Stimulated activated CD8-positive, alpha-beta memory T cell treated with anti-CD3 and anti-CD28 coated beads, Interleukin-4, amount 100 ng/mL, for 4 hours (primary cell): ENCODE data around the gene E2F2.
"Not testable (repeated sequence)": the region's sequence is repeated elsewhere in the genome, so short reads cannot be mapped to it uniquely, and the experiment has no call there.

Experiments
- DNase-seq, 2 donors: peaks; one replicate each; pipeline ENCODE4 v3.0.0-alpha.2; 2020; ENCODE audit warnings: low read depth in 2 of 2, low spot score in 1 of 2

The E2F2 gene

DNA sequence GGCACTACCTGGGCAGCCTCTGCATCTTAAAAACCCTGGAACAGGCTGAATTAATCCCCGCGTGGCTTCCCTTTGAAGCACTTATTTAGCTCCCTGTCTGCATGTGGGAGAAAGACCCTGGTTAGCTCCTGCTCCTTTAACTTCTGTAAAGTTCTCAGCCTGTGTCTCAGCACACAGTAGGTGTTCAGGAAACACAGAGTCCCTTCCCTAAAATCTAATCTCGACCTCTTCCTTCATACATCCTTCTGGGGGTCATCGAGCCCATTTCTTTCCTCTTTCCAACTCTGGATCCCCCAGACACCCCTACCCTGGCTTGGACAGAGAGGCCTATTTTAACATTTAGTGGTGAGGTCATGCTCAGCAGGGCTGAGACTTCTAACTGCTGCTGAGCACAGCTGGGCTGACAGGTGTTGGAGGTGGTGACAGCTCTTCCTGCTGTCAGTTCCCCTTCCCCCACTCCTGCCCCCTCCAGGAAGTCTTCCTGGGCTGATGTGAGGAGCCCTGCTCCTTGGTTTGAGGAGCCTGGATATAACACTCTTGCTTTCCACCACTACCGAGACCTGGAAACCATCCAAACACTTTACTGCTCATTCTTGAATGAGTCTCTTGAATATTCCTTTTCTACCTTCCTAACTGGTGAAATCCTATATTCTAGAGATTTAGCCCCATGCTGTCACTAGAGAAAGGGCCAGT is 5.3 kb downstream of the E2F2 start:
- DNase-seq = no peak

DNA sequence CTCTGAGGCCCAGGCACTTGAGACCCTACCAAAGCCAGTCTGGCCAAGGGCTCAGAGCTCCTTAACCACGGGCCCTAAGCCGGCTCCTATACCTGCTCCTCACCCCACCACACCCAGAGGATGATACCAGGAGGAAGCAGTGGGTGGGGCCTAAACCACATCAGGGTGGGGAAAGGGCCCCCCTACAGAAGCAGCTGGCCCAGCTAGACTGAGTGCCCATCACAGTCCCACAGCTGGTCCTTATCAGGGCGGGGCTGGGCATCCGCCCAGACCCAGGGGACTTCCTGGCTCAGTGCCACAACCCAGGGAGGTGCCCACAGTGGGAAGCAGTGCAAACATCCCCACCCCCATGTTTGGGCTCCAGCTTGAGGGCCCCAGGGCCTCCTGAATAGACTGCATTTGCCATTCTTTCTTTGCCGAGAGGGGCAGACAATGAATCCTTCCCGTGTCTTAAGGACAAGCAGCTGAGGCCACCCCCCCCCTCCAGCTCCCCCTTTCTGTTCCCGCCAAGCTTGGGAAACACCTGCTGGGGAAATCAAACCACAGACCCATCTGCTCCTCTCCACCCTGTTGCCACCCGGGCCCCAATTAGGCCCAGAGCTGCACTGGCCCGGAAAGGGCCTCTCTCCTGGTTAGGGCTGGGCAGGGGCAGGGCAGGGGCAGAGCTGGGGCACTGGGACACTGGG is 6.2 kb downstream of the E2F2 start:
- no peak for DNase-seq

DNA sequence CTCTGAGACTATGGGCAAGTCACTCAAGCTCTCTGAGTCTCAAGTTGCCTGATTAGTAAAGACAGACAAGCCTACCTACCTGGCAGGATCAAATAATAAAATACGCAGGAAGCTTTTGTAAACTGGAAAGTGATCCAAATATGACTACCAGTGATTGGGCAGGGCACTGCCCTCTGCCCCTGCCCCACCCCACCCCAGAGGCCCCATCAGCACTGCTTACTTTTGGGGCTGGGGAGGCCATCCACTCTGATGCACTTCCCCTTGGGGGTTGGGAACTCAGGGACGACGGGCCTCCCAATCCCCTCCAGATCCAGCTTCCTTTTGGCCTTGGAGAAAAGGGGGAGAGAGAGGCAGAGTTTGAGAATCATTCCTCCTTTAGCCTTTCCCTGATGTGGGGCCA is 6.9 kb downstream of the E2F2 start:
- no peak for DNase-seq

DNA sequence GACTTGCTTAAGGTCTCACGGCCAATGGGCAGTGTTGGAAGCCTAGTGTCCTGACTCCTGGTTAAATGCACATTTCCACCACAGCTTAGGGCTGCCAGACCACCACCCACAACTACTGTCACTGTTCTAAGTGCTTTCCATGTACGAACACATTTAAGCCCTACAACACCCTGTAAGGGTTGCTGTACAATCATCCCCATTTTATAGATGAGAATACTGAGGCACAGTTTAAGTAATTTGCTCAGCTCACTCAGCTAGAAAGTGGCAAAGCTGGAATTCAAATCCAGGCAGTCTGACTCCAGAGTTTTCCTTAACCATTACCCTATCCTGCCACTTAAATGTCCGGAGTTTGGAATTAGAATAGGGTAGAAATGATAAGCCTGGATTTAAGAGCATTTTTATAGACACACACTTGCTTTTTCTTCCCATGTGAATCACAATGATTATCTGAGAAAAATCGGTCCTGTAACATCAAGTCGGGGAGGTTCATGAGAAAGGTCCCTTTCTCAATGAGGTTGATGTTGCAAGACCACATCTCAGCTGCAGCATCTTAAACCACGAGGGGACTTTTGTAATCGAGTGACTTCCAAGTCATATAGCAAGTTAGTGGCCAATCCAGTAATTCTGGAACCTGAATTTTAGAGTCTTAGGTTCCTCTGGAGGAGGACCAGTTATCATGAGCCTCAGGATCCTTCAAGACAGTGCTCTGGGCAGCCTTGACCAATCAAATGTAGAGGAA is 8.6 kb downstream of the E2F2 start:
- no peak for DNase-seq

DNA sequence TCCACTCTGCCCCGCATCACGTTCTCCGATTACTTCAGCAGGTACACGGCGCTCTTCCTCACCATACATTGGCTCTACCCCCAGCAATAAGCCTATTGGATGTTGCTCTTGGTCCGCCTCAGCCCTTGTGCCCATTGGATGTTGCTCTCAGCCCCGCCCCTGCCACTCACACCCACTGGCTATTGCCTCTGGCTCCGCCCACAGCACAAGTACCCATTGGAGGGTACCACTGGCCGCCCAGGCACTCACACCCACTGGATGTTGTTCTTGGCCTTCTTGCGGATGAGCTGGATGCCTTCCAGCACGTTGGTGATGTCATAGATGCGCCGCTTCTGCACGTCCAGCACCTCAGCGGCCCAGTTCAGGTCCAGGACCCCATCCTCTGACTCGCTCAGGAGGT is 9.4 kb downstream of the E2F2 start:
- DNase-seq = no peak

DNA sequence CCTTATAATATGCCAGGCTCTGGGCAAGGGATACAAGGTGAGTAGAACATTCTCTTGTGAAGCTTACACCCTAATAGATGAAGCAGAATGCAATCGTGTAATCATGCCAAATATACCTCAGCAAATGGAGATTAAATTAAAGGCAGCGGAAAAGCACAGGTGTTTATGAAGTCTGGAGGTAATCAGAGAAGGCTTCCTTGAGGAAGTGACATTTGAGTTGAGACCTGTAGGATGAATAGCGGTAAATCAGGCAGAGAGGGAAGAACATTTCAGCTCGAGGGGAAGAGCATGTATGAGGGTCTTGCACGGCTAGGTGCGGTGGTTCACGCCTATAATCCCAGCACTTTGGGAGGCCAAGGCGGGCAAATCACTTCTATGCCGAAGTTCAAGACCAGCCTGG is 13.5 kb downstream of the E2F2 start:
- no peak for DNase-seq

DNA sequence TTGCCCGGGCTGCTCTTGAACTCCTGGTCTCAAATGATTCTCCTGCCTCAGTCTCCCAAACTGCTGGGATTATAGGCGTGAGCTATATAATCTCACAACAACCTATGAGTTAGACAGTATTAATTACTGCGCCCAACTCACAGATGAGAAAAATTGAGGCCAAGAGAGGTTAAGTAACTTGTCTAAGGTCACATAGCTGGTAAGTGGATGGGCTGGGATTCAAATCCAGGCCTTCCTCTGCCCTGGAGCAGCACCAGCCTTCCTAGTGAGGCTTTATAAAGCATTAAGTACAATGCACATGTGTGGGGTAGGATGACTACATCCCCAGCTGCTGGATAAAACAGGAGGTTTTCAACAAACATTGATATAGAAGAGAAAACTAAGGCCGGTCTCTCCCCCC is 15.1 kb downstream of the E2F2 start:
- DNase-seq = no peak

DNA sequence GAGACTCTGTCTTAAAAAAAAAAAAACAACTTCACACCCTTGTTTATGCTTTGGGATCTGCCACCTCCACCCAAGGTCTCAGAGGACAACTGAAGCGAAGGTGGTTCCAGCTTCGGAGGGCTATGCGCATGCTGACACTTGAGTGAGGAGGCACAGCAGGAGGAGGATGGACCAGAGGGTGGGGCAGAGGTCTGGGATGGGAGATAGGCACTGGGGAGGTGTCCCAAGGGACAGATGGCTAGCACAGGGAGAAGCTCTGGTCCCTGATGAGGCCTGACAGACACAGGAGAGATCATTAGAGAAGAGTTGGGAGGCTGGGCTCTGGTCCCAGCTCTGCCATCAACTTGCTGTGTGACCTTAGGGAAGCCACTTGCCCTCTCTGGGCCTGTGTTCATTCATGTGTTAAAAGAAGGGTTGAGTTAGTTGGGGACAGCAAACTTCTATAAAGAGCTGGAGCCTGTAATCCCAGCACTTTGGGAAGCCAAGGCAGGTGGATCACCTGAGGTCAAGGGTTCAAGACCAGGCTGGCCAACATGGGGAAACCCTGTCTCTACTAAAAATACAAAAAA is 16.8 kb downstream of the E2F2 start:
- DNase-seq = no peak

DNA sequence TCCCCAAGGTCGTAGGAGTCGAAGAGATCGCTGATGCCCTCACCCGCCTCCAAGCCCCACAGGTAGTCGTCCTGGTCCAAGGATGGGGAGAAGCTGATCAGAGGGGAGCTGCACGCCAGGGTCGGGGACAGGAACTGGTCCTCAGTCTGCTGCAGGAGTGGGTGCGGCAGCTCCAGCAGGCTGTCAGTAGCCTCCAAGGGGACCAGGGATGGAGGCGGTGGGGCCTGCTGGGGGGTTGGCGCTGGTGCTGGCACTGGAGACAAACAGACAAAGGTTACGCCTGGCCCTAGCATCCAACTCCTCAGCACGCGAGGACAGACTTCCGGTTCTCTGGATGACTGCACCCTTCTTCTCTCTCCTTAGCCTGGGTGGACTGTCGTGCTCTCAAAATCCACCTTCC is 21.1 kb downstream of the E2F2 start:
- DNase-seq = no peak

DNA sequence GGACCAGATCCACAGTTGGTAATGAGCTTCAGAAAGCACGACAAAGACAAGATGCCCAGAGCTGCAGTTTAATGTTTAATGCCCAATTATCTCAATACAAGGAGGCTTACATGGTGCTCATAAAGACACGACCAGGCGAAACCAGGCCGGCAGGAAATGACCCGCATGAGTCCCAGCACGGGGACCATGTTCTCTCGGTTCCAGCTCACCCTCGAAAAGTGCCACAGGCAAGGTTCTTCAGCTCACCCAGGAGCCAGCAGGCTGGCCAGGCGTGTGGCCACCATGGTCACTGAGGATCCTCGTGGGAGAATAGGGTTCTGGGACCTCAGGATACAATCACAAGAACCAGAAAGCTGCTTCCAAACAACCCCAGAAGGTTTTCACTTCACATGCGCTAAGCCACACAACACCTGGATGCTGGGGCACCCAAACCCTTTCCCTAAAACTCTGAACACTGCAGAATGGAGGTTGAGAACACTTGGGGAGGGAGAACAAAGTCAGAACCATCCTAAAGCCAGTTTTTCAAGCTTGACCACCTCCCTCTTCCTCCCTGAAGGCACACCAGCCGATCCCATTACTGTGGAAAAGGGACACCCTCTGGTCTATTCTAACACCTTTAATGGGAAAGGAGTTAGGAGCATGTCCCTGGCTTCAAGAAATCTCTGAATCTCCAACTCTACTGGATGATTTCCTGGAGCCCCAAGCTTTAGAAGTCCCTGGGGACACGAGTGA is 24.5 kb downstream of the E2F2 start:
- DNase-seq = no peak

DNA sequence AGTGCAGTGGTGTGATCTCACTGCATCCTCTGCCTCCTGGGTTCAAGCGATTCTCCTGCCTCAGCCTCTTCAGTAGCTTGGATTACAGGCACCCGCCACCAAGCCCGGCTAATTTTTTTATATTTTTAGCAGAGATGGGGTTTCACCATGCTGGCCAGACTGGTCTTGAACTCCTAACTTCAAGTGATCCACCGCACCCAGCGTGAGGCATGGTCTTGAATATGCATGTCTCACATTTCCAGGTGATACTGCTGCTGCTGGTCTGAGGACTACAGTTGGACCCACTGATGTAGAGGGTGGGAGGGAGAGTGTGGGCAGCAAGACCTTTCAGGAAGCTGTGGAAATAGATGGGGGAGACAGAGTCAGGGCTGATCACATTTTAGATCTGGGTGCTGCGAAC is 25.2 kb downstream of the E2F2 start:
- DNase-seq = no peak

DNA sequence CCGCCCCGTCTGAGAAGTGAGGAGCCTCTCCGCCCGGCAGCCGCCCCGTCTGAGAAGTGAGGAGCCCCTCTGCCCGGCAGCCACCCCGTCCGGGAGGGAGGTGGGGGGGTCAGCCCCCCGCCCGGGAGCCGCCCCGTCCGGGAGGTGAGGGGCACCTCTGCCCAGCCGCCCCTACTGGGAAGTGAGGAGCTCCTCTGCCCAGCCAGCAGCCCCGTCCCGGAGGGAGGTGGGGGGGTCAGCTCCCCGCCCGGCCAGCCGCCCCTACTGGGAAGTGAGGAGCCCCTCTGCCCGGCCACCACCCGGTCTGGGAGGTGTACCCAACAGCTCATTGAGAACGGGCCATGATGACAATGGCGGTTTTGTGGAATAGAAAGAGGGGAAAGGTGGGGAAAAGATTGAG is 26.9 kb downstream of the E2F2 start:
- not testable (repeated sequence) for DNase-seq

DNA sequence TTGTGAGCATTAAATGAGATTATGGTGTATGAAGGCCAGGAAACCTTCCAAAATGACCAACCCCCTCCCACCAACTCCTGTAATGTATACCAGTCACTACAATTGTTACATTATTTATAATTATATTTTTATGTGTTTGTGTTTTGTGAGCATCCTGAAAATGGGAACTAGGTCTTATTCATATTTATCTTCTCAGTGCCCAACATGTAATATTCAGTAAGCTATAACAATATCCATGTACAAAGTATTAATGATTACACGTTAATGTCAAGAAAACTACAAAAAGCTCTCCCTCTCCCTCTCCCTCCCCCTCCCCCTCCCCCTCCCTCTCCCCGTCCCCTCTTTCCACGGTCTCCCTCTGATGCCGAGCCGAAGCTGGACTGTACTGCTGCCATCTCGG is 28.1 kb downstream of the E2F2 start:
- no peak for DNase-seq

DNA sequence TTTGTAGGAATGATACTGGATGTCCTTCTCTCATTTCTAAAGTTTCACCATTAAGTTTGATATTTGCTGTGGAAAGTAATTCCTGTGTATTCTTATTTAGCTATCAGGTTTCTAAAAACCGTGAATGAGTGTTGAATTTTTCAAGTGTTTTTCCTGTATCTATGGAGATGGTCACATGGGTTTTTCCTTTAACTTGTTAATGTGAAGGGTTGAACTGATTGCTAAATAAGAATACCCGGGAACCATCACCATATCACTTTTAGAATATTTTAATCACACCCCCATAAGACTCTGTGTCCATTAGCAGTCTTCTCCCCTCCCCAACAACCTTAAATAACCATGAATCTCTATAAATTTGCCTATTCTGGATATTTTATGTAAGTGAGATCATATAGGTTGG is 30.6 kb downstream of the E2F2 start:
- no peak for DNase-seq

DNA sequence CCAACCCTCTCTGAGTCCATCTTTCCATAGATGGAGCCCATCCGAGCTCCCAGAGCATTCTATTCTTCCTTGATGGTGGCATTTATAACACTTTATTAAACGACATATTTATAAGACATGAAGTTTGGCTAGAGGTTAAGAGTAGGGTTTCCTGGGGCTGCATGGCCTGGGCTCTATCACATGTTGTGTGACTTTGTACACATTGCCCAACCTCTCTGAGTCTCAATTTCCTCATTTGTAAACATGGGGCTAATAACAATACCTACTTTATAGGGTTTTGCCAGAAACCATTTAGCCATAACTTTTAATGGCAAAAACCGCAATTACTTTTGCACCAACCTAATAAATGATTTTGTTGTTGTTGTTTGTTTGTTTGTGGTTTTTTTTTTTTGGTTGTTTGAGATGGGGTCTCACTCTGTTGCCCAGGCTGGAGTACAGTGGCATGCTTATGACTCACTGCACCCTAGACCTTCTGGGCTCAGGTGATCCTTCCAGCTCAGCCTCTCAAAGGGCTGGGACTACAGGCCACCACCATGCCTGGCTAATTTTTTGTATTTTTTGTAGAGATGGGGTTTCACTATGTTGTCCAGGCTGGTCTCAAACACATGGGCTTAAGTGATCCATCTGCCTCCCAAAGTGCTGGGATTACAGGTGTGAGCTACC is 33.1 kb downstream of the E2F2 start:
- no peak for DNase-seq

DNA sequence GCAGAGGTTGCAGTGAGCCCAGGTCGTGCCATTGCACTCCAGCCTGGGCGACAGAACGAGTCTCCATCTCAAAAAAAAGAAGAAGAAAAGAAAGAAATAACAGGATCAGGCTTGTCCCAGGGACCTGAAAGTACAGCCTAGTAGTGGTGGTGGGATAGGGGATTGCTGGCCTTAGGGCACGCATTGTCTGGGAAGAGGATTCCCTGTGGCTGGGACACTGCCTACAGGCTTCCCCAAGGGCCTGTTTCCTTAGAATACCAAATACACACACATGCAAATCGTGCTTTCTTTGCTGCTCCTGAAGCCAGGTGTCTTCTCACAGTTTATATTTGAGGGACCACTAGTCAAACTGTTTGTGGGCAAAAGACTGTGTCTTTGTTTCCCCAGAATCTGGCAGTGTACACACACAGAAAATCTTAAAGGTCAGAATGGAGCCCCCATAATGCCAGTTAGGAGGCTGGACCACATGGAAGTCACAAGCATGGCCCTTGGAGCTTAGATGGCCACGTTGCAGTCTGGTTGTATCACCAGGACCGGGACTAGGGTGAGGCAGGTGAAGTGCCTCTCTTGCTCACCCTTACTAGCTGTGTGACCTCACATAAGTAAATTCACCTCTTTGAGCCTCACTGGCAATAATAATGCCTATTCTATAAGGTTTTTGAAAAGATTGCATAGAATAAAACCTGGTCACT is 34.4 kb downstream of the E2F2 start:
- no peak for DNase-seq

DNA sequence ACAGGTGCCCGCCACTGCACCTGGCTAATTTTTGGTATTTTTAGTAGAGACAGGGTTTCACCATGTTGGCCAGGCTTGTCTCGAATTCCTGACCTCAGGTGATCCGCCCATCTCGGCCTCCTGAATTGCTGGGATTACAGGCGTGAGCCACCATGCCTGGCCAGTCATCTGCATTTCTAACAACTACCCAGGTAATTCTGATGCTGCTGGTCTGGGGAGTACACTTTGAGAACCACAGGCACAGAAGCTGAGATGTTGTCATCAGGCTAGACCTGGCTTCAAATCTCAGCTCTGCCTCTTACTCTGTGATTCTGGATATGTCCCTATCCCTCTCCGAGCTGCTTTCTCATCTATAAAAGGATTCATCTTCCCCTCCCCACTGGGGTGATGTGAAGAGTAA is 36.2 kb downstream of the E2F2 start:
- DNase-seq = not testable (repeated sequence)

DNA sequence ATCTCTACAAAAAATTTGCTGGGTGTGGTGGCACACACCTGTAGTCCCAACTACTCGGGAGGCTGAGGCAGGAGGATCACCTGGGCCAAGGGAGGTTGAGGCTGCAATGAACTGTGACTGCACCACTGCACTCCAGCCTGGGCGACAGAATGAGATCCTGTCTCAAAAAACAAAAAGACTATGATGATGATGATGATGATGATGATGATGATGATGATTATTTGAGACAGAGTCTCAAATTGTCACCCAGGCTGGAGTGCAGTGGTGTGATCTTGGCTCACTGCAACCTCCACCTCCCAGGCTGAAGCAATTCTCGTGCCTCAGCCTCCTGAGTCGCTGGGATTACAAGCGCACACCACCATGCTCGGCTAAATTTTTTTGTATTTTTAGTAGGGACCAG is 38.3 kb downstream of the E2F2 start:
- DNase-seq = not testable (repeated sequence)

DNA sequence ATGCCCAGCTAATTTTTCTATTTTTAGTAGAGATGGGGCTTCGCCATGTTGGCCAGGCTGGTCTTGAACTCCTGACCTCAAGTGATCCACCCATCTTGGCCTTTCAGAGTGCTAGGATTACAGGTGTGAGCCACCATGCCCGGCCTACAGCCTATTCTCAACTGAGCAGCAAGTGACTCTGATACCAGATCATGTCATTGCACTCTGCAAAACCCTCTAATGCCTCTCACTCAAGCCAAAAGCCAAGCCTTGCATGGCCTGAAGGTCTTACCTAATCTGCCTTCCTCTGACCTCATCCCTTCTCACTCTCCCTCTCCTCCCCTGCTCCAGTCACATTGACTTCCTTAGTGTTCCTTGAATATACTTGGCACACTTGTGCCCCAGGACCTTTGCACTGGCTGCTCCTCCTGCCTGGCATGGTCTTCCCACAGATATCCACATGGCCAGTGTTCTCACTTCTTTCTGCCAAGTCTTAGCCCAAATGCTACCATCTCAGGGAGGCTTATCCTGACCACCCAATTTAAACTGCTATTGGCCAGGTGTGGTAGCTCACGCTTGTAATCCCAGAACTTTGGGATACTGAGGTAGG is 38.8 kb downstream of the E2F2 start:
- no peak for DNase-seq

DNA sequence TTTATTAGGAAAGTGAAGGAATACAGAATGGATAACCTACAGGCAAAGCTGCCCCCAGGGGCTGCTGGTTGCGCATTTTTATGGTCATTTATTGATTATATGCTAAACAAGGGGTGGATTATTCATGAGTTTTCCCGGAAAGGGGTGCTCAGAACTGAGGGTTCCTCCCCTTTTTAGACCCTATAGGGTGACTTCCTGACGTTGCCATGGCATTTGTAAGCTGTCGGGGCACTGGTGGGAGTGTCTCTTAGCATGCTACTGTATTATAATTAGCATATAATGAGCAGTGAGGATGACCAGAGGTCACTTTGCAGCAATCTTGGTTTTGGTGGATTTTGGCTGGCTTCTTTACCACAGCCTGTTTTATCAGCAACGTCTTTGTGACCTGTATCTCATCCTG is 41.2 kb downstream of the E2F2 start:
- no peak for DNase-seq
